GM19240 (cell line): Measurements from ENCODE around the gene NLRP14.

Experiments used
- DNase-seq: peaks from one replicate; pipeline ENCODE4 v3.0.0; 2011; ENCODE audit warnings: low spot score; ENCODE audit not compliant: insufficient read length

Gene NLRP14

DNA sequence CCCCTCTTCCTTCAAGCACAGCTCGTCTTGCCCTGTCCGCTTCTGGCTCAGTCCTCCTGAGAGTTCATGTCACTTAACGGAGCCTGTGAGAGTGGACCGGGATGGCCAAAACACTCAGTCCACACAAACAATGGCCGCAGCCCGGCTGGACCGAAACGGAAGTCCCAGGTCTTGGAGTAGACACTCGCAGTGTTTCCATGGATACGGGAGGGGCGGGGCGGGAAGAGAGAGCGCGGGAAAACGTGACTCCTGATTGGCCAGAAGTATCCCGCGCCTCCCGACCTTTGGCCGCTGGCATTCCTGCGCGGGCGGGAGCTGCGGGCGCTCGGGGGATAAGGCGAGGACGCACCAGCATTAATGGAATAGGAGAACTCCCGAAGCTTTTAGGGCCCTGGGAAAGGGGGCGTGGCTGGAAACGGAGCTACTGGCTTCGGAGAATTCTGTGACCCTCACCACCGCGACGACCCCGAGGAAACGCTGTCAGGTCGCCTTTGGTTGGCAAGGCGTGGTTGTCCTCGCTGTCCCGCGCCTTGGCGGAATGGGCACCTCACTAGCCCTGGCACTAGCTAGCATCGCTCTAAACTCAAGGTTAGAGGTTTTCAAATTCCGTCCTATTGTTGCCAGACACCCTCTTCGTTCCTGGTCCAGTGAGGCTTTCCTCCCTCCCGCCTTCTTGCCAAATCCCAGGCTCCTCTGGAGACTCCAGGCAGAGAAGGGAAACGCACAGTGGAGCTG lies at the start of gene NLRP14, which contains the start of gene ZNF214:
TSS of gene NLRP14 (plus strand) at position 297 of the 735 bp plus-strand sequence. CDS start 18,108 bp downstream, outside the sequence.
TSS of gene ZNF214 (minus strand) at position 164 of the 735 bp plus-strand sequence. CDS start 17,511 bp downstream, outside the sequence.
- DNase-seq: peak; percentile 19

DNA sequence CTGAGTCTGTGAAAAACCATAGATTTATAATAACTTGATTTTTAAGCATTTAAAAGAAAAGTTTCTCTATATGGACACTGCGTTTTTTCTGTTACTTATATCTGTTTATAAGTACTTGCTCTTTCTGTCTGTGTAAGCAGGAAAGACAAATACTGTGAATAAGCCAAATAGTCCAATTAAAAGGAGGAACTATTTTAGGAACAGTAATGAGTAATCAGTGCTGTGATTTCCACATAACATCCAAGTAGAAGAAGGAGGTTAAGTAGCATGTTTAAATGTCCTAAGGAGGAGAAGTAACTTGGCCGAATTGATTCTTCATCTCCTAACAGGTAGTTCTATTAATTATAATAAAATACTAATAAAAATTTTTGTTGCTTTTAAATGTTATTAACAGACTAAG lies 40.9 kb upstream of the NLRP14 start:
- no peak for DNase-seq

DNA sequence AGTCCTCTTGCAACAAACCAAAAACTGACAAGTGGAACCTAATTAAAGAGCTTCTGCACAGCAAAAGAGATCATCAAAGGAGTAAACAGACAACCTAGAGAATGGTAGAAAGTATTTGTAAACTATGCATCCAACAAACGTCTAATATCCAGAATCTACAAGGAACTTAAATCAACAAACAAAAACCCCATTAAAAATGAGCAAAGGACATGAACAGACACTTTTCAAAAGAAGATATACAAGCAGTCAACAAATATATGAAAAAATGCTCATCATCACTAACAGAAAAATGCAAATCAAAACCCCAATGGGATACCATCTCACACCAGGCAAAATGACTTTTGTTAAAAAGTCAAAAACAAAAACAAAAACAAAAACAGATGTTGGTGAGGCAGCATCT lies 33.8 kb upstream of the NLRP14 start:
- DNase-seq: no peak

- no peak for DNase-seq
These were observed 31.8 kb upstream of the NLRP14 start for GRCh38 chr11:6988506-6988905.

GRCh38 chr11:6991227-6991626 lies 29.1 kb upstream of the NLRP14 start:
- no peak for DNase-seq

- no peak for DNase-seq
These were observed 28.3 kb upstream of the NLRP14 start for GRCh38 chr11:6992026-6992425.

GRCh38 chr11:6992457-6993417 lies 27.5 kb upstream of the NLRP14 start:
- no peak for DNase-seq

DNA sequence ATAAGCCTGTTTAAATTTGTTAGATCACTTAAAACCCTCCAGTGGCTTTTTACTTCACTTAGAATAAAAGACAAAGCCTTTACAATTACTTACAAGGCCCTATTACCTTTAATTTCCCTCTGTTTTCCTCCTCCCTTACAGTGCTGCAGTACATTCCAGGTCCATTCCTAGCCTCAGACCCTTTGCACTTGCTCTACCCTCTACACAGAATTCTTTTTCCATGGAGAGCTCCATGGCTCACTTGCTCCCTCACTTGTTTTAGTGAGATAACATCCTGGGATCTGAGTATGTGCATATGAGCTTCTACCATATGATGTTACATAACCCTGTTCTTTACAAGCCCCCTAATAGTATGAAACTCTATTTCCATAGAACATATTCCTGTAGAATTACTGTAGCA lies 24.6 kb upstream of the NLRP14 start:
- DNase-seq: no peak

- no peak for DNase-seq
These were observed 15.8 kb upstream of the NLRP14 start for GRCh38 chr11:7004482-7004881.

GRCh38 chr11:7014118-7014517 lies 6.2 kb upstream of the NLRP14 start:
- no peak for DNase-seq

- DNase-seq: no peak
These were observed 4.3 kb upstream of the NLRP14 start for GRCh38 chr11:7016011-7016410.

GRCh38 chr11:7019500-7020182 lies 638 bp upstream of the NLRP14 start:
- DNase-seq: no peak

DNA sequence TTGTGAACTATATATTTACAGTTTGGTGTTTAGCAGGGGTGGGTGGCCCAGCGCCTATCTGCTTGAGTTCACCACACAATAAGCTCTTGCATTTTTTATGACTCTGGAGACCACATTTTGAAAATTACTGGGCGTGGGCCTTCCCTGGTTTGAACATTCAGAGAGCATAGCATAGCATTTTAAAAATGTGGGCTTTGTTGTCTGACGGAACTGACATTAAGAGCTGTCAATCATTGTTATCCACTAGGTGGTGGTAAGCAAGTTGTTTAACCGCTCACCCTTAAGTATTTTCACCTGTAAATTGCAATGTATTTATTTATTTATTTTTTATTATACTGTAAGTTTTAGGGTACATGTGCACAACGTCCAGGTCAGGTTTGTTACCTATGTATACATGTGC lies 1.0 kb downstream of the NLRP14 start:
- no peak for DNase-seq

GRCh38 chr11:7028141-7028540 lies 7.9 kb downstream of the NLRP14 start:
- no peak for DNase-seq

- DNase-seq: no peak
These were observed 10.6 kb downstream of the NLRP14 start for GRCh38 chr11:7030836-7031235.

DNA sequence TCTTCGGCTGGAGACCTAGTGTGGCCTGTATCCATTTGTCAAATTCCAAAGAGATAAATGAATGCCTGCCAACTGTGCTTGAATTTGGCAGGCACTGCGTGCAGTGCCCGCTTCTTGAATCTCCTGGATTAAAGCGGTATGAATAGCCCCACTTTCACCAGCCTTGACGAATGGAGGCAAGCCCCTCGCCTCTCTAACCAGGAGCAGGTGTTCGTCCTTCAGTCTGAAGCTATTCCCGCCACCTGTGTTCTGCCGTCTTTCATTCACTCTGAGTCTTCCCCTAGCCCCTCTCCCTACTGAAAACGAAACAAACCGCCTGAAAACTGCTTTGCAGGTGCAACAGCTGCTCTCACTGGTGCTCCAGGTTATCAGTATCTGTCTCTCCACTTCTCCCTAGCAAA lies 11.2 kb downstream of the NLRP14 start:
- DNase-seq: no peak

- DNase-seq: no peak
These were observed 12.4 kb downstream of the NLRP14 start for GRCh38 chr11:7032692-7033091.

GRCh38 chr11:7034019-7034418 lies 13.7 kb downstream of the NLRP14 start:
- no peak for DNase-seq

DNA sequence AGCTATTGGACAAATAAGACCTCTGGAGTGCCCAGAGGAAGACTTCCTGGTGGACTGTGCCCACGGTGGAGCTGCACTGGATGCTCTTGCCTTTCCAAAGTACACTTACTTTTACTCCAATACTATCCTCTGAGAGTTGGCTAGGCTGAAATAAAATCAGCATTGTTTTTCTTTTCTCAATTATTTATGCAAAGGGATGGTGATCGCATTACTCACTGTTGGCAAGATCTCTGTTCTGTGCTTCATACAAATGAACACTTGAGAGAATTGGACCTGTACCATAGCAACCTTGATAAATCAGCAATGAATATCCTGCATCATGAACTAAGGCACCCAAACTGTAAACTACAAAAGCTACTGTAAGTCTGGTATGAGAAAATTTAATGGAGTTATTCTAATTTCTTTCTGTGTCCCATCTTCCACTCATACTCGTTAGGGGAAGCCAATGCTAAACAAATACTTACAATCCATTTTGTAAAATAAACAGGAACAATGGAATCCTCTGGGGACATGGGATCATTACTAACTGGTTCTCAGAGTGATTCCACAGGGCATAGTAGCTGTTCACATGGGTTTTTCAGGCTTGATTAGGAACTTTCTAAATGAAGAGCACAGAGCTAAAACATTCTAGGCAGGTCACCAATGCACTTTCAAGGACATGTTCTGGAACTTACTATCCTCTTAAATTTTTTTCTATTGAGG lies 26.3 kb downstream of the NLRP14 start:
- DNase-seq: no peak

DNA sequence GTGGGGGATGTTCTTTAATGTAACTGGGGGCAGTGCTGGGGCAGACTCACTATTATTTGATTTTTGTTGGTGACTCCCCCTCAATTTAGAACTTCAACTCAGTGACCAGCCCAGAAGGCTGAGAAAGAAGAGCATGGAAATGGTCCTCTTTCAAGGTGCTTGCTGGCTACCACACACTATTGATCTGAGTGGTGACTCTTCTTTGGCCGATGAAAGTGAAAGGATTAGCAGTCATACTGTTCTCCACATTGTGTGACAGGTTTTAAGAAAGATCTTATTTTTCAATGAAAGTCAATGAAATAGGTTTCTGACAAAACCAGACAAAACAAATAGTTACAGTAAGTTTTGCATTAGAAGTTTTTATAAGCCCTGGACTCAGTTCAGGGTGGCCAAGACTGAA lies 29.9 kb downstream of the NLRP14 start:
- DNase-seq: no peak
